SU-DHL-6 (cell line): Measurements from ENCODE around the gene DNAI2.
"Not testable (repeated sequence)": the region's sequence is repeated elsewhere in the genome, so short reads cannot be mapped to it uniquely, and the experiment has no call there.

ENCODE experiments used
- H2AFZ ChIP-seq: fragments of 200-600 bp; sonication (generic); 2 replicates; pipeline ENCODE4 v1.6.1; 2014; ENCODE audit warnings: low read depth, mild to moderate bottlenecking, moderate library complexity, mixed read lengths, antibody characterized with exemption, low read length; ENCODE audit not compliant: severe bottlenecking
- H3F3A ChIP-seq: fragments of 200-600 bp; shearing (Covaris generic); 2 replicates; pipeline ENCODE4 v1.6.0; 2016; ENCODE audit warnings: antibody characterized with exemption, mild to moderate bottlenecking; ENCODE audit not compliant: insufficient read depth
- H3K27ac ChIP-seq: fragments of 200-600 bp; sonication (generic); 2 replicates; pipeline ENCODE4 v1.5.1; 2016; ENCODE audit warnings: low read depth, mild to moderate bottlenecking, low read length, moderate library complexity, mixed read lengths
- H3K27me3 ChIP-seq: fragments of 200-600 bp; sonication (generic), shearing (Covaris generic); 2 replicates; pipeline ENCODE4 v1.6.0; 2014; ENCODE audit warnings: mild to moderate bottlenecking, low read length
- H3K36me3 ChIP-seq: fragments of 200-600 bp; sonication (generic); 2 replicates; pipeline ENCODE4 v1.6.1; 2014; ENCODE audit warnings: mild to moderate bottlenecking, low read length, mixed read lengths
- H3K4me2 ChIP-seq: fragments of 300-600, 200-600 bp; shearing (Covaris generic), sonication (generic); 2 replicates; pipeline ENCODE4 v1.6.0; 2014; ENCODE audit warnings: low read length, low read depth, mild to moderate bottlenecking; ENCODE audit not compliant: poor library complexity, severe bottlenecking
- H3K4me3 ChIP-seq: fragments of 200-600 bp; sonication (generic); 2 replicates; pipeline ENCODE4 v1.5.1; 2014; ENCODE audit warnings: antibody characterized with exemption, low read length, mild to moderate bottlenecking, mixed read lengths; ENCODE audit not compliant: insufficient read depth, poor library complexity, severe bottlenecking
- H3K79me2 ChIP-seq: fragments of 200-600 bp; sonication (generic); 2 replicates; pipeline ENCODE4 v1.6.1; 2014; ENCODE audit warnings: mild to moderate bottlenecking, low read length, moderate library complexity; ENCODE audit not compliant: insufficient read depth
- H3K9ac ChIP-seq: fragments of 200-600 bp; sonication (generic); 2 replicates; pipeline ENCODE4 v1.7.0; 2014; ENCODE audit warnings: mild to moderate bottlenecking, low read length
- H3K9me2 ChIP-seq: fragments of 200-600 bp; sonication (generic); replicated peaks from 2 replicates; pipeline ENCODE4 v1.6.1; 2014; ENCODE audit warnings: low read length; ENCODE audit not compliant: insufficient read depth
- H3K9me3 ChIP-seq: fragments of 200-600 bp; sonication (generic); 2 replicates; pipeline ENCODE4 v1.6.1; 2014; ENCODE audit warnings: low read length, mixed read lengths; ENCODE audit not compliant: insufficient read depth
- H4K20me1 ChIP-seq: fragments of 200-600 bp; sonication (generic); 2 replicates; pipeline ENCODE4 v1.6.1; 2014; ENCODE audit warnings: low read depth, mild to moderate bottlenecking, antibody characterized with exemption, low read length, moderate library complexity, mixed read lengths
- CTCF ChIP-seq: fragments of 200-600 bp; sonication (generic); IDR thresholded peaks from one replicate; pipeline ENCODE4 v1.5.1; 2017; ENCODE audit warnings: antibody characterized with exemption, mild to moderate bottlenecking, low read length, moderate library complexity; ENCODE audit not compliant: insufficient read depth, poor library complexity, severe bottlenecking
- EZH2phosphoT487 ChIP-seq: fragments of 200-600 bp; sonication (generic), shearing (Covaris generic); conservative IDR thresholded peaks from 2 replicates; pipeline ENCODE4 v1.6.1; 2018; ENCODE audit warnings: mild to moderate bottlenecking, antibody characterized with exemption, low read length, moderate library complexity, mixed read lengths

Gene DNAI2

GRCh38 chr17:74277935-74278334 lies 3.9 kb downstream of the DNAI2 start:
- H3K79me2 ChIP-seq: no peaks in the 10 kb centered on the region
- H3K4me3 ChIP-seq: no peak overlapping the region
- H3K9me2 ChIP-seq: no peaks in the 10 kb centered on the region
- H3K9ac ChIP-seq: no peak overlapping the region
- no peaks in the 10 kb centered on the region for H3K36me3 ChIP-seq
- no peaks in the 10 kb centered on the region for H3K27me3 ChIP-seq
- no peaks in the 10 kb centered on the region for H3K9me3 ChIP-seq
- TF ChIP-seq CTCF: no peak
- no peak for TF ChIP-seq EZH2phosphoT487
- no peak overlapping the region for H3K4me2 ChIP-seq
- H3K27ac ChIP-seq: no peak overlapping the region
- H2AFZ ChIP-seq: no peak overlapping the region
- no peaks in the 10 kb centered on the region for H4K20me1 ChIP-seq
- H3F3A ChIP-seq: no peaks in the 10 kb centered on the region

GRCh38 chr17:74279617-74280016 lies 5.6 kb downstream of the DNAI2 start:
- not testable (repeated sequence) for H3K9me3 ChIP-seq, H3K9me2 ChIP-seq, H3K9ac ChIP-seq, H4K20me1 ChIP-seq, H3K79me2 ChIP-seq, H3K4me3 ChIP-seq, H3K27me3 ChIP-seq, H3K4me2 ChIP-seq, H3K36me3 ChIP-seq, H3K27ac ChIP-seq, H3F3A ChIP-seq, H2AFZ ChIP-seq

GRCh38 chr17:74280093-74280513 lies 6.1 kb downstream of the DNAI2 start:
- Histone ChIP-seq H3K27ac (no peak overlapping the region), H3K4me2 (no peak overlapping the region), H2AFZ (no peak overlapping the region), H3K79me2 (no peaks in the 10 kb centered on the region), H3K9me2 (no peaks in the 10 kb centered on the region), H4K20me1 (no peaks in the 10 kb centered on the region), H3K9ac (no peak overlapping the region), H3F3A (no peaks in the 10 kb centered on the region), H3K9me3 (no peaks in the 10 kb centered on the region), H3K27me3 (no peaks in the 10 kb centered on the region), H3K36me3 (no peaks in the 10 kb centered on the region), H3K4me3 (no peak overlapping the region)
- TF ChIP-seq CTCF (no peak), EZH2phosphoT487 (no peak)

- Histone ChIP-seq H3K79me2 (no peaks in the 10 kb centered on the region), H4K20me1 (no peaks in the 10 kb centered on the region), H2AFZ (no peak overlapping the region), H3K36me3 (no peaks in the 10 kb centered on the region), H3K9ac (no peak overlapping the region), H3K27ac (no peak overlapping the region), H3K9me2 (no peaks in the 10 kb centered on the region), H3K9me3 (no peaks in the 10 kb centered on the region), H3K27me3 (no peaks in the 10 kb centered on the region), H3K4me2 (no peak overlapping the region), H3K4me3 (no peak overlapping the region), H3F3A (no peaks in the 10 kb centered on the region)
- no peak for TF ChIP-seq CTCF
- TF ChIP-seq EZH2phosphoT487: no peak
Observed at GRCh38 chr17:74281799-74282198, 7.8 kb downstream of the DNAI2 start.

GRCh38 chr17:74282274-74282586 lies 8.2 kb downstream of the DNAI2 start:
- H2AFZ ChIP-seq, H3K36me3 ChIP-seq, H4K20me1 ChIP-seq, H3F3A ChIP-seq, H3K9me2 ChIP-seq, H3K27ac ChIP-seq, H3K4me2 ChIP-seq, H3K9ac ChIP-seq, H3K9me3 ChIP-seq, H3K4me3 ChIP-seq, H3K79me2 ChIP-seq, H3K27me3 ChIP-seq: not testable (repeated sequence)
